ENCODE data around the gene C2orf72. TPM values are rescaled to one million over a fixed set of nuclear protein-coding genes. Genes with fewer than 3 reads are reported as not detected.

The C2orf72 gene
- total RNA-seq, 1 donor from 2014 or later: not detected

DNA sequence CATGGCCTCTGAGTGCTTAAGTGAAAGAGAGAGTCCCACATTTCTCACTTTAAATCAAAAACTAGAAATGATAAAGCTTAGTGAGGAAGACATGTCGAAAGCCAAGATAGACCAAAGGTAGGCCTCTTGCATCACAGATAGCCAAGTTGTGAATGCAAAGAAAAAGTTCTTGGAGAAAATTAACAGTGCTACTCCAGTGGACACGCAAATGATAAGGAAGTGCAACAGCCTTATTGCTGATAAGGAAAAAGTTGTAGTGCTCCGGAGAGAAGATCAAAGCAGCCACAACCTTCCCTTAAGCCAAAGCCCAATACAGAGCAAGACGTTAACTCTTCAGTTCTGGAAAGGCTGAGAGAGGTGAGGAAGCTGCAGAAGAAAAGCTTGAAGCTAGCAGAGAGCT is 51.4 kb downstream of the C2orf72 start:
- no peaks in the 10 kb centered on the region for H3K9me3 Mint-ChIP-seq
- DNase-seq (no peak), ATAC-seq (ENCODE audit: low read depth) (no peak)
- TF ChIP-seq, protein P1, sequence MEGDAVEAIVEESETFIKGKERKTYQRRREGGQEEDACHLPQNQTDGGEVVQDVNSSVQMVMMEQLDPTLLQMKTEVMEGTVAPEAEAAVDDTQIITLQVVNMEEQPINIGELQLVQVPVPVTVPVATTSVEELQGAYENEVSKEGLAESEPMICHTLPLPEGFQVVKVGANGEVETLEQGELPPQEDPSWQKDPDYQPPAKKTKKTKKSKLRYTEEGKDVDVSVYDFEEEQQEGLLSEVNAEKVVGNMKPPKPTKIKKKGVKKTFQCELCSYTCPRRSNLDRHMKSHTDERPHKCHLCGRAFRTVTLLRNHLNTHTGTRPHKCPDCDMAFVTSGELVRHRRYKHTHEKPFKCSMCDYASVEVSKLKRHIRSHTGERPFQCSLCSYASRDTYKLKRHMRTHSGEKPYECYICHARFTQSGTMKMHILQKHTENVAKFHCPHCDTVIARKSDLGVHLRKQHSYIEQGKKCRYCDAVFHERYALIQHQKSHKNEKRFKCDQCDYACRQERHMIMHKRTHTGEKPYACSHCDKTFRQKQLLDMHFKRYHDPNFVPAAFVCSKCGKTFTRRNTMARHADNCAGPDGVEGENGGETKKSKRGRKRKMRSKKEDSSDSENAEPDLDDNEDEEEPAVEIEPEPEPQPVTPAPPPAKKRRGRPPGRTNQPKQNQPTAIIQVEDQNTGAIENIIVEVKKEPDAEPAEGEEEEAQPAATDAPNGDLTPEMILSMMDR (IDR thresholded peaks at IDR 0.05): no peak
- no peak overlapping the region for H3K4me3 Mint-ChIP-seq
- POLR2A ChIA-PET: no interaction called here
- intact Hi-C loops (cut with micrococcal nuclease): no loop called here
- H3K4me1 Mint-ChIP-seq: no peaks in the 10 kb centered on the region
- H3K36me3 Mint-ChIP-seq (ENCODE audit: low read depth): peaks cover 83% of the 10 kb centered on the region
- H3K27me3 Mint-ChIP-seq: no peaks in the 10 kb centered on the region
- no peak overlapping the region for H3K27ac Mint-ChIP-seq
- CTCF ChIA-PET: no interaction called here

DNA sequence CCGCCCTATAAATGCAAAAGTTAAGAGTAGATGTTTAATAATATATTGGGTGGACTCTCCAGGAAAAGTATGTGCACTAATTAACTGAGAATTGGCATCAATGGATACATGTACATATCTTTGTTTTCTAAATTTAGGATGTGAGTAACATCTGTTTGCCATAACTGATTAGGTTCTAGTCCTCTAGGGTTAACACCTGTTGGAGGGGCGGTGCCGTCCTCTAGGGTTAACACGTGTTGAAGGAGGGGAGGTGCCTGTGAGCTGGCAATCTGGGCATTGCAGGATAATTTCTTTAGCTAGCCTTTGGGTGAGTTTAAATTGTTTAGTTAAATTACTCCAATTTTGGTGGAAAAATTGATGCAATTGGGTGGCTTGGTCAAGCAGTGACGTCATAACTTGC is 56.6 kb downstream of the C2orf72 start:
- no peaks in the 10 kb centered on the region for H3K4me1 Mint-ChIP-seq
- CTCF ChIA-PET: no interaction called here

DNA sequence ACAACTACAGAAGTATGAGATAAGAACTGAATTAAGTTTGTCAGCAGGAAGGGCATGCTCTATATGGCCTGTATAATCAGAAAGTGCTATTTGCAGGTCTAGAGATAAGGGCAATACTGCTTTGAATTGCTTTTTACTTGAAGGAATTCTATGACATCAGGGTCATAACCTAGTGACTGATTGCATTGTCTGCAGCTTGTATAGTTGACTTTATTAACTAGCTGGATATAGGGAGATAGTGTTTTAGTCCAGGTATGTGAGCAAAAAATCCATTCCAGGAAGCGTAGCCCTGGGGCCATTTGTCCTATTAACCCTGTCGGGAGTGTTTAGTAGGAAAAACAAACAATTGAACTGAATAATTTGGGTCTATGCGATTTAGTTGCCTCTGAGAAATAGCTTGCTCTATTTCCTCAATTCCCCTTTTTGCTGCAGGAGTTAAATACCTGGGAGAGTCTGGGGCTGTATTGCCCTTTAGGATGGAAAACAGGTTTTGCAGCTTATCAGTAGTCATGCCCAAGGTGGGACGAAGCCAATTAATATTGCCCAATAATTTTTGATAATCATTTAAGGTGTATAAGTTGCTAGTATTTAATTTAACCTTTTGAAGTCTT is 57.5 kb downstream of the C2orf72 start:
- Mint-ChIP-seq H3K4me3 (no peak overlapping the region), H3K4me1 (no peaks in the 10 kb centered on the region), H3K9me3 (peaks cover 18% of the 10 kb centered on the region), H3K36me3 (ENCODE audit: low read depth) (peaks cover 90% of the 10 kb centered on the region), H3K27ac (no peak overlapping the region), H3K27me3 (no peaks in the 10 kb centered on the region)
- DNase-seq: no peak
- intact Hi-C loops (cut with micrococcal nuclease): no loop called here
- CTCF ChIA-PET: interaction anchor here (1.4 kb wide), 1 partner anchor 9 kb away, joined by 4 read pairs; no protein-coding TSS in a partner anchor
- no peak for ATAC-seq (ENCODE audit: low read depth)
- TF ChIP-seq, protein P1 (IDR thresholded peaks at IDR 0.05): no peak
- POLR2A ChIA-PET: no interaction called here

More for the DNA sequence above, 56.6 kb downstream of the C2orf72 start:
- intact Hi-C loops (cut with micrococcal nuclease): no loop called here
- TF ChIP-seq, protein P1 (IDR thresholded peaks at IDR 0.05): no peak
- ATAC-seq (ENCODE audit: low read depth): no peak
- Mint-ChIP-seq H3K4me3 (no peak overlapping the region), H3K36me3 (ENCODE audit: low read depth) (peaks cover 89% of the 10 kb centered on the region), H3K27me3 (no peaks in the 10 kb centered on the region), H3K27ac (no peak overlapping the region), H3K9me3 (peaks cover 15% of the 10 kb centered on the region)
- POLR2A ChIA-PET: no interaction called here
- DNase-seq: no peak

Other genes with a start within 250 kb of the C2orf72 start
- 102 and 117 TPM in 2 replicates for gene ITM2C, start 172.6 kb upstream of the C2orf72 start, total RNA-seq
- 4.5 and 6.3 TPM in 2 replicates for gene GPR55, start 112.3 kb upstream of the C2orf72 start, total RNA-seq
- not detected in 2 replicates for gene SPATA3, start 41.4 kb upstream of the C2orf72 start, total RNA-seq
- 99.9 and 105 TPM in 2 replicates for gene PSMD1, start 19.3 kb downstream of the C2orf72 start, total RNA-seq
- not detected in 2 replicates for gene HTR2B, start 87.5 kb downstream of the C2orf72 start, total RNA-seq
- 9.0 and 9.5 TPM in 2 replicates for gene ARMC9, start 161.1 kb downstream of the C2orf72 start, total RNA-seq

Data from activated B cell treated with CpG ODN at 0.5 μM for 24 hours (primary cell).